H1 (cell line): ENCODE results near the gene INAFM1. TPM values are rescaled to one million over a fixed set of nuclear protein-coding genes. Genes with fewer than 3 reads are reported as not detected.

Experiments
- GTF2F1 ChIP-seq: IDR thresholded peaks from 2 replicates; pipeline ENCODE4 v1.6.1; 2012; ENCODE audit warnings: low read depth, low read length, improper control_type of control experiment, borderline replicate concordance
- KDM4A ChIP-seq: IDR thresholded peaks from one replicate; pipeline ENCODE4 v1.7.1; 2012; ENCODE audit warnings: low read depth, mild to moderate bottlenecking, moderate library complexity, low read length, inconsistent platforms; ENCODE audit not compliant: severe bottlenecking
- NRF1 ChIP-seq: IDR thresholded peaks from 2 replicates; pipeline ENCODE4 v1.6.1; 2011; ENCODE audit warnings: mild to moderate bottlenecking, low read depth, low read length, improper control_type of control experiment
- PHF8 ChIP-seq: fragments of 200-600 bp; sonication (generic); conservative IDR thresholded peaks from 2 replicates; pipeline ENCODE4 v1.7.1; 2012; ENCODE audit warnings: low read depth, mild to moderate bottlenecking, inconsistent platforms, low read length, moderate library complexity
- RNF2 ChIP-seq: fragments of 200-900, 300-1000 bp; sonication (generic); IDR thresholded peaks from 2 replicates; pipeline ENCODE4 v1.7.1; 2016; ENCODE audit warnings: borderline replicate concordance, low read depth, mild to moderate bottlenecking, antibody characterized with exemption, low read length; ENCODE audit not compliant: poor library complexity, severe bottlenecking; ENCODE audit errors: missing control alignments
- polyA plus RNA-seq, 7 experiments: library from polyadenylated mRNA; depleted of rRNA in 3 of 7; stranded (reverse) in 5 of 7; unstranded in 2 of 7; fragments of >200 nt in 5 of 7; fragments of 200-250 nt in 2 of 7; gene quantifications; 1 replicate in 5 of 7; 2 replicates in 1 of 7; 4 replicates in 1 of 7; pipeline versions ENCODE4 v1.2.1 to v1.2.3, GENCODE V29; 2011 to 2013; ENCODE audit warnings: missing spikeins in 2 of 7, mixed read lengths in 2 of 7
- total RNA-seq: library from RNA; stranded (reverse); fragmentation: NEBNext Ultra II Directional; extraction: Animal tissue kit (Norgen Biotek cat#: 25700); gene quantifications from 2 replicates; pipeline ENCODE4 v1.2.1, GENCODE V29; 2021
- TF ChIP-seq, protein P1 (sequence below), 3 experiments: IDR thresholded peaks; 1 replicate in 2 of 3; 2 replicates in 1 of 3; pipeline versions ENCODE4 v1.5.1 to v1.6.1; 2011; ENCODE audit warnings: low read length in 3 of 3, mild to moderate bottlenecking in 3 of 3, inconsistent platforms in 2 of 3, low read depth in 1 of 3, moderate library complexity in 1 of 3; ENCODE audit not compliant: insufficient read depth in 1 of 3; ENCODE audit errors: control extremely low read depth in 1 of 3

Gene INAFM1
- total and polyA plus RNA-seq, 2 of the 8 experiments (the other 6 are each of a cell fraction or from before 2014, with no cell fraction given), result 2.6 to 3.4 TPM

DNA sequence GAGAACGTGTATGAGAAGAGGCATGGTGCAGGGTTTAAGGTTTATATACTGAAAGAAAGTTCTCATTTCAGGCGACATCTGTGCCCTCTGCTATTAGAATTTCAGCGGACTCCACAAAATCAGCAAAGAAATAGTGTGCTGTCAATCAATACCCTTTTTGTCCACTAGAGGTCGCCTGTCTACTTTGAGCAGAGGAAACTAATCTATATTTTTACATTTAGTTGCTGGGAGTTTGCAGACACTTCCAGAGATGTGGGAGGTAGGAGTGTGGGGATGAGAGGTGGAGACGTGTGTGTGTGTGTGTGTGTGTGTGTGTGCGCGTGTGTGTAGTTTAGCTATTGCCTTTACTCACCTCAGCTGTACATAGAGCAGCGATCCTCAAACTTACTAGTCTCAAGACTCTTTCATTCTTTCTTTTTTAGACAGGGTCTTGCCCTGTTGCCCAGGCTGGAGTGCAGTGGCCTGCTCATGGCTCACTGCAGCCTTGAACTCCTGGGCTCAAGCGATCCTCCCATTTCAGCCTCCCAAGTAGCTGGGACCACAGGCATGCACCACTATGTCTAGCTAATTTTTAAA is 9.7 kb downstream of the INAFM1 start (continued):
- TF ChIP-seq, protein P1, sequence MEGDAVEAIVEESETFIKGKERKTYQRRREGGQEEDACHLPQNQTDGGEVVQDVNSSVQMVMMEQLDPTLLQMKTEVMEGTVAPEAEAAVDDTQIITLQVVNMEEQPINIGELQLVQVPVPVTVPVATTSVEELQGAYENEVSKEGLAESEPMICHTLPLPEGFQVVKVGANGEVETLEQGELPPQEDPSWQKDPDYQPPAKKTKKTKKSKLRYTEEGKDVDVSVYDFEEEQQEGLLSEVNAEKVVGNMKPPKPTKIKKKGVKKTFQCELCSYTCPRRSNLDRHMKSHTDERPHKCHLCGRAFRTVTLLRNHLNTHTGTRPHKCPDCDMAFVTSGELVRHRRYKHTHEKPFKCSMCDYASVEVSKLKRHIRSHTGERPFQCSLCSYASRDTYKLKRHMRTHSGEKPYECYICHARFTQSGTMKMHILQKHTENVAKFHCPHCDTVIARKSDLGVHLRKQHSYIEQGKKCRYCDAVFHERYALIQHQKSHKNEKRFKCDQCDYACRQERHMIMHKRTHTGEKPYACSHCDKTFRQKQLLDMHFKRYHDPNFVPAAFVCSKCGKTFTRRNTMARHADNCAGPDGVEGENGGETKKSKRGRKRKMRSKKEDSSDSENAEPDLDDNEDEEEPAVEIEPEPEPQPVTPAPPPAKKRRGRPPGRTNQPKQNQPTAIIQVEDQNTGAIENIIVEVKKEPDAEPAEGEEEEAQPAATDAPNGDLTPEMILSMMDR (IDR thresholded peaks at IDR 0.05; ENCODE audit: control extremely low read depth in 1 of 3, insufficient read depth in 1 of 3, low read depth in 1 of 3, low read length in 3 of 3), result peak in 2 of 3 experiments; percentile 64 to 74; a peak in 3 of 4 replicates
- TF ChIP-seq PHF8 (no peak), NRF1 (no peak), GTF2F1 (no peak), KDM4A (no peak), RNF2 (no peak)
